Measurements from ENCODE around the gene NR6A1. TPM values are rescaled to one million over a fixed set of nuclear protein-coding genes. Genes with fewer than 3 reads are reported as not detected.

Gene NR6A1
- total and polyA plus RNA-seq, 2 of the 8 experiments (the other 6 are each of a cell fraction or from before 2014, with no cell fraction given): 93.2 to 237 TPM

DNA sequence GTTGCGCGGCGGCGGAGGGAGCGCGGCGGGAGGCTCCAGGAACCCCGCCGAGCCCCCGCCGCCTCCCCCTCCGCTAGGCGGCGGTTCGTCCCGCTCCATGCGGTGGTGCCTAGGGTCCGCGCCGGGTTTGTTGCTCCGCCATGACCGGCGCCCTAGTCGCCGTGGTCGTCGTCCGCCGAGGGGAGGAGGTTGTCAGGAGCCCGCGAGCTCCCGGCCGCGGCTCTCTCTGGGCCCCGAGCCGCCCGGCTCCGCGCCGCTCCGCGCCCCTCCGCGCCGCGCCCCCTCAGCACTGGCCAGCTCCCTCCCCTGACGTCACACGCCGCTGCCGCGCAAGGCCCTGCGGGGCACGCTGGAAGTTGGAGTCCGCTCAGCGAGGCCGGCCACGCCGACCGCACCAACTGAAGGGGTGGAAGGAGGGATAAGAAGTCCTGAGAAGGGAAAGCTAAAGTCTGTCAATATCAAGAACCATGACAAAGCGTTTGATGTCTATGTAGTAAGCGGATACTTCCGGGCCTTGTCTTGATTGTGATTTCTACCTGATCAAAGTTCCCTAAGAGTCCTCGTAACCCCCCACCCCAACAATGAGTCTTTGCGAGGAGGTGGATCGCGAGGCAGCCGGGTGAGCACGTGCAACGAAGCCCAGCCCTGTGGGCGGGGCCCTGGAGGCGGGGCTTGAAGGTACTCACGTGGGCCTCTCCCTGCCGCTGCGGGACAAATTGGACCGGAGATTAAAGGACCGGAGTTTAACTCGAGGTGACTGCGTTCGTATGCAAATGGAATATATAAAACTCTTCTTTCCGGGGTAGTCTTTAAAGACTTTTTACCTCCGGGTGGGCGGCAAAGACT lies at the start of gene NR6A1 (continued):
- TF ChIP-seq JUND (IDR thresholded peaks at IDR 0.05; ENCODE audit: low read length): peak; percentile 99
- TF ChIP-seq CHD1 (IDR thresholded peaks at IDR 0.05; ENCODE audit: low read depth, low read length): peak; percentile 97
- TF ChIP-seq GABPA (IDR thresholded peaks at IDR 0.05; ENCODE audit: borderline replicate concordance, insufficient read depth, low read length): no peak
- peak in 1 of 2 experiments; percentile 58; a peak in 1 of 4 replicates for TF ChIP-seq HDAC2 (IDR thresholded peaks at IDR 0.05; ENCODE audit: borderline replicate concordance in 1 of 2, low read depth in 2 of 2, low read length in 2 of 2)
- no peak for TF ChIP-seq RFX5 (IDR thresholded peaks at IDR 0.05; ENCODE audit: borderline replicate concordance, low read depth, low read length)
- TF ChIP-seq POLR2A (IDR thresholded peaks at IDR 0.05; ENCODE audit: control extremely low read depth in 1 of 2, low read depth in 2 of 2, low read length in 2 of 2): peak in 1 of 2 experiments; percentile 76; a peak in 1 of 3 replicates
- no peak for TF ChIP-seq GTF2F1 (IDR thresholded peaks at IDR 0.05; ENCODE audit: borderline replicate concordance, low read depth, low read length)
- no peak for TF ChIP-seq SAP30 (IDR thresholded peaks at IDR 0.05; ENCODE audit: insufficient read depth, insufficient replicate concordance, low read length)
- TF ChIP-seq YY1 (IDR thresholded peaks at IDR 0.05; ENCODE audit: low read depth, low read length): no peak
- TF ChIP-seq SP4 (IDR thresholded peaks at IDR 0.05; ENCODE audit: low read length): peak; percentile 88
- no peak for TF ChIP-seq TBP (IDR thresholded peaks at IDR 0.05; ENCODE audit: low read depth, low read length)
- no peak for TF ChIP-seq POU5F1 (IDR thresholded peaks at IDR 0.05; ENCODE audit: low read depth, low read length)
- TF ChIP-seq RNF2 (IDR thresholded peaks at IDR 0.05; ENCODE audit: borderline replicate concordance, low read depth, low read length, missing control alignments, poor library complexity, severe bottlenecking): no peak
- peak; percentile 8; the same call in 1 of the 2 replicates for TF ChIP-seq BRCA1 (IDR thresholded peaks at IDR 0.05; ENCODE audit: low read depth, low read length)
- TF ChIP-seq TEAD4 (IDR thresholded peaks at IDR 0.05; ENCODE audit: low read depth, low read length): no peak
- no peak for TF ChIP-seq HDAC6 (IDR thresholded peaks at IDR 0.05; ENCODE audit: low read depth, low read length)
- TF ChIP-seq SIX5 (IDR thresholded peaks at IDR 0.05; ENCODE audit: low read depth, low read length): peak; percentile 93
- no peak for TF ChIP-seq CEBPB (IDR thresholded peaks at IDR 0.05; ENCODE audit: low read depth, low read length)
- TF ChIP-seq CBX5 (IDR thresholded peaks at IDR 0.05; ENCODE audit: low read depth, low read length): no peak
- no peak for TF ChIP-seq NRF1 (IDR thresholded peaks at IDR 0.05; ENCODE audit: low read depth, low read length)
- TF ChIP-seq CREB1 (IDR thresholded peaks at IDR 0.05): peak; percentile 95
- TF ChIP-seq BACH1 (IDR thresholded peaks at IDR 0.05; ENCODE audit: low read length): no peak
- no peak for TF ChIP-seq CTCF (IDR thresholded peaks at IDR 0.05; ENCODE audit: control extremely low read depth in 1 of 3, insufficient read depth in 1 of 3, low read depth in 1 of 3, low read length in 3 of 3)

Measured in H1 (cell line).